Stimulated activated naive CD8-positive, alpha-beta T cell treated with anti-CD3 and anti-CD28 coated beads, Interleukin-15, Interleukin-2, amounts not matched to agents 100 ng/mL and 50 ng/mL, for 24 hours (primary cell): ENCODE measurements around the gene CHAF1B.

Experiments used
- H3K27ac Mint-ChIP-seq: one replicate; pipeline ENCODE4 v1.8.0; 2021; ENCODE audit warnings: mild to moderate bottlenecking, mixed read lengths
- H3K27me3 Mint-ChIP-seq: one replicate; pipeline ENCODE4 v1.8.0; 2021; ENCODE audit warnings: mixed read lengths
- H3K36me3 Mint-ChIP-seq: one replicate; pipeline ENCODE4 v1.8.0; 2021; ENCODE audit warnings: low read depth, mixed read lengths
- H3K4me1 Mint-ChIP-seq: one replicate; pipeline ENCODE4 v1.8.0; 2021; ENCODE audit warnings: low read depth, mixed read lengths
- H3K4me3 Mint-ChIP-seq: one replicate; pipeline ENCODE4 v1.8.0; 2021; ENCODE audit warnings: mild to moderate bottlenecking, mixed read lengths
- H3K9me3 Mint-ChIP-seq: one replicate; pipeline ENCODE4 v1.8.0; 2021; ENCODE audit warnings: mixed read lengths

The CHAF1B gene

DNA sequence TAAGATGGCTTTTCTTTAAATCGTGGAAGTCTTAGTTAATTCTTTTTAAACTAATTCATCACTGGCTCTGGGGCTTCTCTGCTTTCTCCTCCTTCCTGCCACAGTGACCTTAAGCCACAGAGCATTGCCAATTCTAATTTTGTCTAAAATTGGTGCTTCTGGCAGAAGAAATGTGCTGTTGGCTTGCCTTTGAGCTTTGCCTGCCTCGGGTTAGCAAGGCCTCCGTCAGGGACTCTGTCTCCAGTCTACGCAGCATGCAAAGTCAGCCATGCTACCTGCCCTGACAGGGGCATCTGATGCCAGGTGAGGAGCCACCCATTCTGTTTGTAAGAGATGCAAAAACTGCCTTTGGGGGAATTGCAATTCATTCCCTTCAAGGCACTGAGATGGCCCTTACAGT, 69.5 kb downstream of the CHAF1B start:
- no peak overlapping the region for H3K27ac Mint-ChIP-seq

DNA sequence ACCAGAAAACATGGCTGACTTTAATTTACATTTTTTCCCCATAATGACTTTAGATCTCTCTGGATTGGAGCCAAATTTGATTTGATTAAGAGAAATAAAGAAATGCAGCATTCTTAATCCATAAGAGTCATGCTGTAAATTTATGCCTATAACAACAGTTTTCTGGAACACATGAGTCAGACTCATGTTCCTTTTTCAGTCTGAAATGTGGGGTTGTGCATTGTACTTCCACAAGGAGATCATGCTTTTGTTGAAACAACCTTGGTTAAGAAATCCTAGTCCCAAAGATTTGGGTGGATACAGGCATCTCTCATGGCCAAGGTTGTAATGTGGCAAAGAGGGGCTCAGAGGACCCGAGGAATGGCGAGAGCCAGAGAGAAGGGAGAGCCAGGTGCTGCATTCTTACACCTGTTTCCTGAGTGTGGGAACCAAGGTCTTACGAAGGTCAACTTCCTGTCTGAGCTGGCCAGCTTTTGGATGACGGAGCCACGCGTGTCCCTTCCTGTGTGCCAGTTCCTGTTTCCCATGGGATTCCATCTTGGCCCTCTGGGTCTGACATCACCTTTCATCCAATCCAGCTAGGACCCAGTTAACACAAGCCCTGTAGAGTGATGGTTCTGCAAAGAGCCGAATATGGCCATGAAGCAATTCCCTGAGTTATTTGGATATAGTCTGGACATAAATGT, 71.7 kb downstream of the CHAF1B start:
- H3K36me3 Mint-ChIP-seq = no peaks in the 10 kb centered on the region
- no peak overlapping the region for H3K4me3 Mint-ChIP-seq
- no peak overlapping the region for H3K27ac Mint-ChIP-seq
- no peaks in the 10 kb centered on the region for H3K9me3 Mint-ChIP-seq
- no peaks in the 10 kb centered on the region for H3K4me1 Mint-ChIP-seq
- no peaks in the 10 kb centered on the region for H3K27me3 Mint-ChIP-seq

More for the DNA sequence above, 69.5 kb downstream of the CHAF1B start:
- Mint-ChIP-seq H3K36me3 (no peaks in the 10 kb centered on the region), H3K4me1 (no peaks in the 10 kb centered on the region), H3K4me3 (no peak overlapping the region), H3K9me3 (no peaks in the 10 kb centered on the region), H3K27me3 (no peaks in the 10 kb centered on the region)

- no peaks in the 10 kb centered on the region for H3K36me3 Mint-ChIP-seq
- H3K4me1 Mint-ChIP-seq = no peaks in the 10 kb centered on the region
- H3K9me3 Mint-ChIP-seq = no peaks in the 10 kb centered on the region
- no peak overlapping the region for H3K27ac Mint-ChIP-seq
- H3K27me3 Mint-ChIP-seq = peaks cover 3% of the 10 kb centered on the region
- H3K4me3 Mint-ChIP-seq = no peak overlapping the region
Observed at GRCh38 chr21:36459098-36459497, 73.9 kb downstream of the CHAF1B start.

GRCh38 chr21:36460866-36461265, 75.7 kb downstream of the CHAF1B start:
- Mint-ChIP-seq H3K27me3 (peaks cover 3% of the 10 kb centered on the region), H3K4me3 (no peak overlapping the region), H3K9me3 (no peaks in the 10 kb centered on the region), H3K36me3 (no peaks in the 10 kb centered on the region), H3K4me1 (no peaks in the 10 kb centered on the region), H3K27ac (no peak overlapping the region)

DNA sequence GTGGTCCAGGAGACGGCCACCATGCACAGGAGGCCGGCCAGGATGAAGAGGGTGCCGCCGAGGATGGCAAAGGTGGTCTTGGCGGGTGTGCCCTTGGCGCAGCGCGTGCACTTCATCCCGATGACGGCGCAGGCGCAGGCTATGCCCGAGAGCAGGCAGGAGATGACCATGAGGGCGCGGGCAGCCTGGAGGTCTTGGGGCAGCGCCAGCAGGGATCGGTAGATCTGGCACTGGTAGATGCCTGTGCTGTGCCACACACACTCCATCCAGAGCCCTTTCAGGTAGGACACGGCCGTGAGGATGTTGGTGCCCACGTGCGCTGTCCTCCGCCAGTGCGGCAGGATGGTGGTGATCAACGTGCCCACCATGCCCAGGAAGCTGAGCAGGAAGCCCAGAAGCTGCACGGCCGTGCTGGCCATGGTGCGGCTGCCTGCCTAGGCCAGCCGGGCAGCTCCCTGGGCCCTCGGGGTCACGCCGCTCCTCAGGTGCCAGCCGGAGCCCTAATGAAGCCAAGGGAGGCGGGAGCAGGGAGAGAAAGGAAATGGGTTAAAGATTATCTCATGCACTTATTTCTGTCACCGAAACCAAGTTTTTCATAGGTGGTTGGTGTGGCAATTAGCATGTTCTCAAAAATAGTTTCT, 76.2 kb downstream of the CHAF1B start:
- Mint-ChIP-seq H3K27me3 (peaks cover 3% of the 10 kb centered on the region), H3K36me3 (no peaks in the 10 kb centered on the region), H3K27ac (no peak overlapping the region), H3K4me3 (no peak overlapping the region), H3K9me3 (no peaks in the 10 kb centered on the region), H3K4me1 (no peaks in the 10 kb centered on the region)

DNA sequence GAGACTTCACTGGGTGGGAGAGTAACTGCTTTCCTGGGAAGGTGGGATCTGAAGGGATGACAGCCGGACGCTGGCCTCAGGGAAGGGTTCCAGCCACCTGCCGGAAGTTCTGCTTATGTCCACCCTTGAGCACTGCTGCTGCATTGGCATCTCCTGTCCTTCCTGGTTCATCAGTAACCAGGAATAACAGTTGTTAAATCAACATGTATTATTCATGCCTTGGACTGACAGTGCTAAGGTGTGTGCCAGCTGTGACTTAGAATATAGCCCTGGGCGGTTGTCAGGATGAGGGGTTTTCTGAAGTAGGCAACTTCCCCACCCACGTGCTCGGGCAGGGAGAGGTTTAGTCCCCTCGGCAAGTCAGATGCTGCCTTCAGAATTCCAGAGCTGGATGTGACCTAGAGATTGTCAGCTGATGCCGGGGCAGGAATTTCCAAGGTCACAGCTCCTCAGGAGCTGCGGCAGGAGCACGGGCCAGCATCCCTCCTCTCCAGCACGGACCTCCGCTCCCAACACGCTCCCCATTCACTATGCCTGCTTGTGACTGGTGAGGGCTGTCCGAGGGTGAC, 76.8 kb downstream of the CHAF1B start:
- H3K9me3 Mint-ChIP-seq = no peaks in the 10 kb centered on the region
- no peak overlapping the region for H3K27ac Mint-ChIP-seq
- H3K4me1 Mint-ChIP-seq = no peaks in the 10 kb centered on the region
- H3K36me3 Mint-ChIP-seq = no peaks in the 10 kb centered on the region
- no peak overlapping the region for H3K4me3 Mint-ChIP-seq
- peaks cover 3% of the 10 kb centered on the region for H3K27me3 Mint-ChIP-seq

GRCh38 chr21:36463204-36463603, 78.0 kb downstream of the CHAF1B start:
- Mint-ChIP-seq H3K27me3 (peaks cover 3% of the 10 kb centered on the region), H3K36me3 (no peaks in the 10 kb centered on the region), H3K4me3 (no peak overlapping the region), H3K9me3 (no peaks in the 10 kb centered on the region), H3K4me1 (no peaks in the 10 kb centered on the region), H3K27ac (no peak overlapping the region)

DNA sequence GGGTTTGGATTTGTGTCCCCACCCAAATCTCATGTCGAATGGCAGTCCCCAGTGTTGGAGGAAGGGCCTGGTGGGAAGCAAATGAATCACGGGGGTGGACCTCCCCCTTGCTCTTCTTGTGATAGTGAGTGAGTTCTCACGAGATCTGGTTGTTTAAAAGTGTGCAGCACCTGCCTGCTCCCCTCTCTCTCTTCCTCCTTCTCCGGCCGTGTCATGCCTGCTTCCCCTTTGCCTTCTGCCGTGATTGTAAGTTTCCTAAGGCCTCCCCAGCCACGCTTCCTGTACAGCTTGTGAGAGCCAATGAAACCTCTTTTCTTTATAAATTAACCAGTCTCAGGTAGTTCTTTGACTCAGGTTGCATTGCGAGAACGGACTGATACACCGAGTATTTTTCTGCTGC, 78.8 kb downstream of the CHAF1B start:
- no peak overlapping the region for H3K4me3 Mint-ChIP-seq
- no peak overlapping the region for H3K27ac Mint-ChIP-seq
- H3K27me3 Mint-ChIP-seq = peaks cover 3% of the 10 kb centered on the region
- H3K36me3 Mint-ChIP-seq = no peaks in the 10 kb centered on the region
- no peaks in the 10 kb centered on the region for H3K9me3 Mint-ChIP-seq
- H3K4me1 Mint-ChIP-seq = no peaks in the 10 kb centered on the region

GRCh38 chr21:36464590-36464989, 79.4 kb downstream of the CHAF1B start:
- Mint-ChIP-seq H3K4me3 (no peak overlapping the region), H3K4me1 (no peaks in the 10 kb centered on the region), H3K36me3 (no peaks in the 10 kb centered on the region), H3K9me3 (no peaks in the 10 kb centered on the region), H3K27ac (no peak overlapping the region), H3K27me3 (peaks cover 3% of the 10 kb centered on the region)

DNA sequence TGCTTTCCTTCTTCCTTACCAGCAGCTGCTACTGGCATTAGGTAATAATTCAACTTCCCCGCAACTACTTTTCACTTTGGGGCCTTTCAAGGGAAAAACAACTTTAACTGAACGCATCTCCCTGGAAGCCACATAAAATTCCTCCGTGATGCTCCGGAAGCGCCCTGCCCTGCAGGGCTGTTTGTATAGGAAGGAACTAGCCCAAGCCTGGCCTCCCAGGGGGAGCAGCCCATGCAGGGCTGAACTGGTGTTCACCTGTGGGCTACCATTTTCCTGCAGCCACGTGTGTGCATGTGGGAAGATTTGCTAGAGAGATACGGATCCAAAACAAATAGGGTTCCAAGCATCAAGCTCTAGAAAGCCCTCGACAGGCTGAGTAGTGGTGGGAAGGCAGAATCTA, 80.3 kb downstream of the CHAF1B start:
- Mint-ChIP-seq H3K9me3 (no peaks in the 10 kb centered on the region), H3K4me3 (no peak overlapping the region), H3K27me3 (peaks cover 3% of the 10 kb centered on the region), H3K4me1 (no peaks in the 10 kb centered on the region), H3K27ac (no peak overlapping the region), H3K36me3 (no peaks in the 10 kb centered on the region)

DNA sequence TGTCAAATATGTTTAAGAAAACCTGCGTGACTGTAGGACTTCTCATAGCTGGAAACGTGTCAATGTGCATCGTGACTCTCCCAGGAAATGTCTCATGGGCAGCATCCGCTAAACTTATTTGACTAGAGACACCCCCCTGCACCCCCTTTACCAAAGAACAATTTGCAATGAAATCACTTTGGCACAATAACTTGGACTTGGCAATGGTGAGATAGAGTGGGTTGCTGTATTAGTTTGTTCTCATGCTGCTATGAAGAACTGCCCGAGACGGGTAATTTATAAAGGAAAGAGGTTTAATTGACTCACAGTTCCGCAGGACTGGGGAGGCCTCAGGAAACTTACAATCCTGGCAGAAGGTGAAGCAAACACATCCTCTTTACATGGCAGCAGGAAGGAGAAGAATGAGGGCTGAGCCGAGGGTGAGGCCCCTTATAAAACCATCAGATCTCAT, 80.9 kb downstream of the CHAF1B start:
- H3K4me3 Mint-ChIP-seq = no peak overlapping the region
- no peaks in the 10 kb centered on the region for H3K36me3 Mint-ChIP-seq
- no peak overlapping the region for H3K27ac Mint-ChIP-seq
- H3K4me1 Mint-ChIP-seq = peaks cover 2% of the 10 kb centered on the region
- H3K27me3 Mint-ChIP-seq = peaks cover 3% of the 10 kb centered on the region
- no peaks in the 10 kb centered on the region for H3K9me3 Mint-ChIP-seq
